ENCODE data around the gene APBB2. TPM values are rescaled to one million over a fixed set of nuclear protein-coding genes. Genes with fewer than 3 reads are reported as not detected.

APBB2 gene
- polyA plus RNA-seq, 12 donors: 32.7 to 1,075 (median 44.2) TPM

GRCh38 chr4:41216294-41217019, 2.1 kb upstream of the APBB2 start:
- DNase-seq: peak; percentile 76

GRCh38 chr4:41215969-41216293, 1.6 kb upstream of the APBB2 start:
- no peak for DNase-seq

- no peak for DNase-seq
Measured at GRCh38 chr4:41215155-41215554, 813 bp upstream of the APBB2 start.

- DNase-seq: no peak
Measured at GRCh38 chr4:41214825-41215146, 444 bp upstream of the APBB2 start.

GRCh38 chr4:41213625-41214135, 662 bp downstream of the APBB2 start:
- no peak for DNase-seq

- peak; percentile 50 for DNase-seq
Measured at GRCh38 chr4:41212616-41213203, 1.6 kb downstream of the APBB2 start.

GRCh38 chr4:41211951-41212615, 2.3 kb downstream of the APBB2 start:
- DNase-seq: no peak

GRCh38 chr4:41209901-41210300, 4.4 kb downstream of the APBB2 start:
- no peak for DNase-seq

GRCh38 chr4:41209187-41209586, 5.2 kb downstream of the APBB2 start:
- no peak for DNase-seq

- DNase-seq: no peak
Measured at GRCh38 chr4:41207291-41207831, 7.0 kb downstream of the APBB2 start.

GRCh38 chr4:41205854-41206460, 8.4 kb downstream of the APBB2 start:
- DNase-seq: no peak

GRCh38 chr4:41205130-41205529, 9.2 kb downstream of the APBB2 start:
- no peak for DNase-seq

- no peak for DNase-seq
Measured at GRCh38 chr4:41204400-41204978, 9.9 kb downstream of the APBB2 start.

- no peak for DNase-seq
Measured at GRCh38 chr4:41203841-41204240, 10.5 kb downstream of the APBB2 start.

GRCh38 chr4:41202820-41203568, 11.3 kb downstream of the APBB2 start:
- no peak for DNase-seq

- DNase-seq: no peak
Measured at GRCh38 chr4:41202356-41202755, 12.0 kb downstream of the APBB2 start.

- DNase-seq: no peak
Measured at GRCh38 chr4:41200486-41201017, 13.8 kb downstream of the APBB2 start.

- DNase-seq: no peak
Measured at GRCh38 chr4:41199788-41200187, 14.6 kb downstream of the APBB2 start.

GRCh38 chr4:41197996-41198395, 16.3 kb downstream of the APBB2 start:
- DNase-seq: no peak

GRCh38 chr4:41197495-41197894, 16.8 kb downstream of the APBB2 start:
- DNase-seq: no peak

Data from muscle of arm (tissue), 12 donors.